Activated CD4-positive, alpha-beta T cell treated with anti-CD3 and anti-CD28 coated beads for 48 hours (primary cell): Measurements from ENCODE around the gene CPNE4.
"Not testable (repeated sequence)": the region's sequence is repeated elsewhere in the genome, so short reads cannot be mapped to it uniquely, and the experiment has no call there.

Experiments used
- DNase-seq: peaks from one replicate; pipeline ENCODE4 v3.0.0-alpha.2; 2020

Gene CPNE4

DNA sequence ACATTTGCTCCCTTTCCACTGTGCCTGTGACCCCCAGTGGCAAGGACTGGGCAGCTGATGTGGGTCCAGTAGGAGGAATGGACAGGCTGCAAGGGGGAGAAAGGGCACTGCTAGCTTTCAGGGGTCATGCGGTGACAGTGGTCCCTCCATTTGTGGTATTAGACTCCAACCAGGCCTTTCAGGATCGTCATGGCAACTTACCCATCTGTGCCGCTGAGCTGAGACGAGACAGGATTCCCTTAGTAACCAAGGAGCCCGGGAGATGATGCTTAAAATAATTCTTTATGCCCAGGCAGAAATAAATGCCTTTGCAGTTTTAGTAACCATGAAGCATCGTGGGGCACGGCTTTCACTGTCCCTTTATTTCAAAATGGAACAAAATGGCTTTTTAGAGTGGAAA is 516.1 kb downstream of the CPNE4 start:
- DNase-seq: no peak

DNA sequence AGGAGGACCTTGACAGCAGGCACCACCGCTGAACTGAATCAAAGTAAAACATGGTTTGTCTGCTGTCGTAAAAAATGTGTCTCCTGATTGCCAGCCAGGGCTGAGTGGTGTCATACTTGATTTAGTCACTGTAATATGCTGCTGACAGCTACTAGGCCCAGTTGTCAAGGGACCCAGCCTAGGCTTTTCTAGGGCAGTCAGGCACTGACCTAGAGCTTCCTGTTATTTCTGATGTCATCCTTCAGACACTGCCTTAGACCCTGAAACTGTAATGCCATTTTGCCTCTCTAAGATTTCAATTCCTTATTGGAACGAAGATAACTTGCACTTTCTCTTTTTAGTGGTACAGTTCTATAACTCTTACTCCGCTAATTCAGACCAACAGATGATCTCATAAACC is 529.4 kb downstream of the CPNE4 start:
- DNase-seq: no peak

DNA sequence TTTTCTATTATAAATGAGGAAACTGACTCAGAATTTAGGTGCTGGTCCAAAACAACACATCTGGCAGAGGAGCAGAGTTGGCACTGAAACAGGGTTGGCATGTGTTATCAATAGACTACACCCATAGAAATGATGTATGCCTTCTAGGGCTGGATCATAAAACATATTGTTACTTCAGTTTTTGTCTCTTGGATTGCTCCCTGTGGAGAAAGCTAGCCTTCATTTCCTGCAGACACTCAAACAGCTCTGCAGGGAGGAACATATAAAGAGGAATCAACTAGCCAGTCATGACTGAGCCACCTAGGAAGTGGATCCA is 531.5 kb downstream of the CPNE4 start:
- no peak for DNase-seq

DNA sequence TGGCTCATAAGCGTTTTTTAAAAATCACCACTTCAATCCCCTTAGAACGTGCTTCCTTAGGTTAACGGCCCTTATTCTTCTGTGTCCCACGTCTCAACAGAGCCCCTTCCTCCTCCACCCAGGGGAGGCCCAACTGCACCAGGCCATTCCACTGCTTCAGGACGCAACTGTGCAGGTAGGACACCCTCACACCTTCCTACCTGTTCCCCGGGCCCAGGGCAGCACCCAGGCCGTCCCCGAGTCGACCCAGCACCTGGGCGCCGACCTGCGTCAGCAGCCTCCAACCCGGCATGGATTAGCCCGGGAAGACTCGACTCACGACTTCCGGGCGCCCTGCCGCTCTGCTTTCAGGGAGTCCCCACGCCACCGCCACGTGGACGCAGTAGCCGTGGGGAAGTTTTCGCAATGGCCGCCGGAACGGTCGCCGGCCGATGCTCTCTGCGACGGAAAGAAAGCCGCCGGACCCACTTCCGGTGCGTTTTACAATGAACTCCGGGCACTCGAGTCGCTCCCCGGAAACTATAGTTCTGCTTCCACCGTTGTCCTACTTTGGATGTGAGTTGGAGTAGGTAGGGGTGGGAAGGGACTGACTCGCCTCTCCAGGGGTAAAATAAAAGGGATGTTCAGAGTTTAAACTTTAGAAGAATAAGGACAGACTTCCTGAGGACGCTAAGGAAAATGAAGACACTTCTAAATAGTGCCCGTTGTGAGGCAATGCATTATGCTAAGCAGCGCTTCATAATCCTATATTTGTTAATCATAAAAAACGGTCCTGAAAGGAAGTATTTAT is 532.1 kb downstream of the CPNE4 start, which contains the start of gene MRPL3:
Gene MRPL3 (minus strand): TSS at position 442 of the 790 bp plus-strand sequence. CDS start 150 bp downstream, at position 292.
- DNase-seq: peak; percentile 91

DNA sequence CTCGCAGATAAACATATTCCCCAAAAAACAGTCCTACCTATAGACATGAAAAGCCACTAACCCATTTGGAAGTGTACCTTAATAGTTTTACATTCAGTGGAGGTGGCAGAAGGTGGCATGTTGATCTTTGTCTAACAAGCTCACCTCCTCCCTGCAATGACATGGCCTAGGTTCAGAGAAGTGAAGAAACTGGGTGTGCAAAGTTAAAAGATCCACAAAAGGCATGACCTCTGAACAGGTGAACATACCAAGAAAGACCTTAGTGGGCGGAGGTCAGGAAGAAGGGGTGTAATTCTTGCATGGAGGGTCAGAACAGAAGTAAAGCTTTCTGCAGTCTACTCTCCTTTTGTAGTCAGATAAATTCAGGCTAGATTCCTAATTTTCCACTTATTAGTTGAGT is 532.9 kb downstream of the CPNE4 start:
- no peak for DNase-seq

DNA sequence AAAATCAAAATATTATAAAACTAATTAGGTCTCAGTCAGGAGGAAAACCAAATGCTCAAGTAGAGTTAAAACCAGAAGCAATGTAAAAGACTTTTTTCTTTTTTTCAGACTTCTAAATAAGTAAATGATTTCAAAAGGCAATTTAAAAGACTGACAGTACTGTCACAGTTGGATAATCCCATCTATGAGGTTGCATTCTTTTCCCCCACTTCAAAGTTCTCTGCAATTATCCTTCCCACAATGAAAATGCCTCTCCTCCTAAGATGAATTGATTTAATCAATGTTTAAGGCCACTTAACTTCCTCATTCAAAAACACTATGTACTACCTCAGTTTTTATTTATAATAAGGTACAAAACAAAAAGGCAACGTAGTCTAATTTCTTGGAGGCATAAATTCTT is 540.1 kb downstream of the CPNE4 start:
- DNase-seq: no peak

DNA sequence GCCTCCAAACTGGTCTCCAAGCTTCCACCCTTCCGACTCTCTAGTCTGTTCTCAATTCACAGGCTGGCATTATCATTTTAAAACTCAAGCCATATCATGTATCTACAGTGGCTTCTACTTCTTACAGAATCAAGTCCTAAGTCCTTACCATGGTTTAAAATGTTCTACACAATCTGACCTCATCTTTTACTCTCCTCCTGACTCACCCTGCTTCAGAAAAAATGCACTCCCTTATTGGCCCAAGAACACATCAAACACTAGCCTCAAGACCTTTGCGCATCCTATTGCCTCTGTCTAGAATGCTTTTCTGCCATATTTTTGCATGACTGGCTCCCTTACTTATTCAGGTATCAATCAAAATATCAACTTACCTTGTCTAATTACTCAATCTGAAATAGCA is 543.0 kb downstream of the CPNE4 start:
- DNase-seq: no peak

DNA sequence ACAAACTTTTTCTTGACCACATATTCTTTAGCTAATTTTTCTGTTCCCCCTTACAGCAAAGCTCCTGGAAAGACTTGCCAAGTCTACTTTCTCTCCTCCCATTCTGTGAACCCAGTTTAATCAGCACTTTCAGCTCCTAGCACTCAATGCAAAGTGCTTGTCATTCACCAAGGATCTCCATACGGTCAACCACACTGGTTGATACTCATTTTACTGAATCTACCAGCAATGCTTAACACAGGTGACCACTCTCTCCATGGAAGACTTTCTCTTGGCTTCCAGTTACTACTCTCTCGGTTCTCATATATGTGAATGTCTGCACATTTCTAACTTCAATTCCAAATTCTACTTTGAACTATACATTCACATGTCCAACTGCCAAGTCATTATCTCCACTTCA is 543.7 kb downstream of the CPNE4 start:
- DNase-seq: no peak

DNA sequence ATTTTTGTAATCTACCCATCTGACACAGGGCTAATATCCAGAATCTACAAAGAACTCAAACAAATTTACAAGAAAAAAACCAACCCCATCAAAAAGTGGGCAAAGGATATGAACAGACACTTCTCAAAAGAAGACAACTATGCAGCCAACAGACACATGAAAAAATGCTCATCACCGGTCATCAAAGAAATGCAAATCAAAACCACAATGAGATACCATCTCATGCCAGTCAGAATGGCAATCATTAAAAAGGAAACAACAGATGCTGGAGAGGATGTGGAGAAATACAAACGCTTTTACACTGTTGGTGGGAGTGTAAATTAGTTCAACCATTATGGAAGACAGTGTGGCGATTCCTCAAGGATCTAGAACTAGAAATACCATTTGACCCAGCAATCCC is 548.3 kb downstream of the CPNE4 start:
- not testable (repeated sequence) for DNase-seq

DNA sequence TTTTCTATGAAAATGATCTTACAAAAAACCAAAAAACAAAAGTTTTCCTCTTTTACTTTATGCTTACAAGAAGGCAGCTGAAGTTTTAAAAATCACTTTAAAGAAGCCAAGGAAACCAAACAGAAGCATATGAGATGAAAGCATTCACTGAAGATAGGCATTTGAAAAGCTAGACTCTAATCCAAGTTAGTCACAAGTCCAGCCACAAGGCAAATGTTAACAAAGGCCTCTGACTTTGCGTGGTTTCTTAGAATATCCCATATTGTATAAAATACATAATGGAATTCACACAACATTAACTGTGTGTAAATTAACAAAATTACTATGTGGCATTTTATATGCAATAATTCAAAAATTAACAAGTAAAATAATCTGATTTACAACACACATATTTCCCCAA is 549.7 kb downstream of the CPNE4 start:
- no peak for DNase-seq

DNA sequence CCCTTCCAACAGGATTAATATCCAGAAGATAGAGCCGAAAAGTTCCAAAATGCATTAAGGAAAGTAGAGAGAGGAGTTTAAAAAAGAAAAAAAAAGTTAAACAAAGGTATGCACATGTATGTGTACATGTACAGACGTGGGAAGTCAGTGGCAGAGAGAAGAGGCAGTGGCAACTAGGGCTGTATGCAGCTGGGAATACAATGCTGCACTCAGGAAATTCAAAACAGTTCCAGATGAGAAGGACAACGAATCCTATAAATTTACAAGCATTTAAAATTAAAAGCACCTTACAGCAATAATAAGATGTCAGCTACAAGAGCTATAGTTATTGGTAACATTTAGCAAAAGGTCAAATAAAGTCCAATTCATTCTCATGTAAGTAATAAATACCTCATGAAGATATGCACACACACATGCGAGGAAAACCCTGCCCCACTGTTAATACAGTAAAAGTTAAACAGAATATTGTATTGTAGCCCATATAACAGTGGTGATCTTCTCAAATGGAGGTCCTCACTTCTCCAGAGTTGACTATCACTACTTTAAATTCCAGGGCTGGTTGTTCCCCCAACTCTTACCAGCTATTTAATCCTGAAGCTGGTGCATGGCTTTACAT is 550.2 kb downstream of the CPNE4 start:
- DNase-seq: no peak
